Choroid plexus epithelial cell (primary cell): Measurements from ENCODE around the gene UFL1.
"Not testable (repeated sequence)": the region's sequence is repeated elsewhere in the genome, so short reads cannot be mapped to it uniquely, and the experiment has no call there.

Experiments used
- DNase-seq: peaks from one replicate; pipeline ENCODE4 v3.0.0-alpha.2; 2010; ENCODE audit warnings: low read depth
- H3K4me3 ChIP-seq: 2 replicates; pipeline ENCODE4 v1.5.1; 2011; ENCODE audit warnings: low read depth, mild to moderate bottlenecking, control low read depth, low read length, moderate library complexity
- CTCF ChIP-seq: conservative IDR thresholded peaks from 2 replicates; pipeline ENCODE4 v1.5.1; 2011; ENCODE audit warnings: low read depth, mild to moderate bottlenecking, control low read depth, inconsistent platforms, low read length, moderate library complexity

The UFL1 gene

GRCh38 chr6:96521644-96522464 is at the start of gene UFL1:
Gene UFL1, plus strand, starts transcription at chr6:96521806. Its CDS starts 68 bp downstream, at chr6:96521874.
- DNase-seq: peak; percentile 95
- no peak for TF ChIP-seq CTCF
- H3K4me3 ChIP-seq: peak within 1 kb of the TSS; percentile 90

- DNase-seq, H3K4me3 ChIP-seq: not testable (repeated sequence)
Measured at GRCh38 chr6:96472291-96472690, 49.3 kb upstream of the UFL1 start.

- DNase-seq: no peak
- H3K4me3 ChIP-seq: no peak overlapping the region
- TF ChIP-seq CTCF: no peak
Measured at GRCh38 chr6:96478695-96479094, 42.9 kb upstream of the UFL1 start.

- no peak for TF ChIP-seq CTCF
- DNase-seq: no peak
- H3K4me3 ChIP-seq: no peak overlapping the region
Measured at GRCh38 chr6:96491926-96492325, 29.7 kb upstream of the UFL1 start.

GRCh38 chr6:96499781-96500180 is 21.8 kb upstream of the UFL1 start:
- H3K4me3 ChIP-seq: no peak overlapping the region
- TF ChIP-seq CTCF: no peak
- no peak for DNase-seq

GRCh38 chr6:96502915-96503314 is 18.7 kb upstream of the UFL1 start:
- no peak for DNase-seq
- no peak for TF ChIP-seq CTCF
- H3K4me3 ChIP-seq: no peak overlapping the region

- TF ChIP-seq CTCF: no peak
- H3K4me3 ChIP-seq: no peak overlapping the region
- DNase-seq: no peak
Measured at GRCh38 chr6:96505363-96505762, 16.2 kb upstream of the UFL1 start.
